ENCODE results near the gene NPEPPS.

The NPEPPS gene

DNA sequence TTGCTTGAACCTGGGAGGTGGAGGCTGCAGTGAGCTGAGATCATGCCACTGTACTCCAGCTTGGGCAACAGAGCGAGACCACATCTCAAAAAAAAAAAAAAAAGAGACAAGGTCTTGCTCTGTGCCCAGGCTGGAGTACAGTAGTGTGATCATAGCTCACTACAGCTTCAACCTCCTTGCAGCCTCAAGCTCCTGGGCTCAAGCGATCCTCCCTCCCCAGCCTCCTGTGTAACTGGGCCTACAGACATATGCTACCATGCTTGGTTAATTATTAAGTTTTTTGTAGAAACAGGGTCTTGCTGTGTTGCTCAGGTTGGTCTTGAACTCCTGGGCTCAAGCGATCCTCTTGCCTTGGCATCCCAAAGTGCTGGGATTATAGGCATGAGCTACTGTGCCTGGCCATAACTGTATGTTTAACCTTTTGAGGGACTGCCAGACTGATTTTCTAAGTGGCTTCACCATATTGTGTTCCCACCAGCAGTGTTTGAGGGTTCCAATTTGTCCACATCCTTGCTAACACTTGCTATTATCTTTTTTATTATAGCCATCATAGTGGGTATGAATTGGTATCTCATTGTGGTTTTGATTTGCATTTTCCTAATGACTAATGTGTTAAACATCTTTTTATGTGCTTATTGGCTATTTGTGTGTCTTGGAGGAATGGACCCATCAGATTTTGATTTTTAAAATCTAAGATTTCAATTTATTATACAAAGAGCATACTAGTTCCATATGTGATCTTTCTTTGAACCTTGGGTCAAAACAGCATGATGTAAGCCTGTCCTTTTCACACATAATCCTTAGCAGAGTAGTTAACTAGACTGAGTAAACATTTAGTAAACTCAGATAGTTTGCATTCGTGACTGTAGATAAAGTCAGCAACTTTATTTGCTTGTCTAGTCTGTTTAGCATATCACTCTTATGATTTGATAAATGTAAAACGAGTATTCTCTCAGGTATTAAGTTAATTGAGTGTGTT lies 80.8 kb downstream of the NPEPPS start:
- ATAC-seq, result no peak
- TF ChIP-seq ZFP30 (CRISPR knock-in tag; IDR thresholded peaks at IDR 0.05) (no peak), ZC3H10 (CRISPR knock-in tag; IDR thresholded peaks at IDR 0.05) (no peak), ARNTL (CRISPR knock-in tag; IDR thresholded peaks at IDR 0.05; ENCODE audit: borderline replicate concordance, low read depth) (no peak), ESRRG (CRISPR knock-in tag; IDR thresholded peaks at IDR 0.05) (no peak), RARB (CRISPR knock-in tag; IDR thresholded peaks at IDR 0.05) (no peak), ISL1 (CRISPR knock-in tag; IDR thresholded peaks at IDR 0.05) (no peak), ZNF565 (CRISPR knock-in tag; conservative IDR thresholded peaks at IDR 0.05; ENCODE audit: low read depth) (no peak), CSDC2 (CRISPR knock-in tag; IDR thresholded peaks at IDR 0.05) (no peak), TCF4 (CRISPR knock-in tag; IDR thresholded peaks at IDR 0.05; ENCODE audit: borderline replicate concordance) (no peak), BACH2 (CRISPR knock-in tag; IDR thresholded peaks at IDR 0.05; ENCODE audit: borderline replicate concordance) (no peak), SNAI2 (CRISPR knock-in tag; IDR thresholded peaks at IDR 0.05) (no peak), ZNF8 (CRISPR knock-in tag; IDR thresholded peaks at IDR 0.05) (no peak)
- TF ChIP-seq, protein P1, sequence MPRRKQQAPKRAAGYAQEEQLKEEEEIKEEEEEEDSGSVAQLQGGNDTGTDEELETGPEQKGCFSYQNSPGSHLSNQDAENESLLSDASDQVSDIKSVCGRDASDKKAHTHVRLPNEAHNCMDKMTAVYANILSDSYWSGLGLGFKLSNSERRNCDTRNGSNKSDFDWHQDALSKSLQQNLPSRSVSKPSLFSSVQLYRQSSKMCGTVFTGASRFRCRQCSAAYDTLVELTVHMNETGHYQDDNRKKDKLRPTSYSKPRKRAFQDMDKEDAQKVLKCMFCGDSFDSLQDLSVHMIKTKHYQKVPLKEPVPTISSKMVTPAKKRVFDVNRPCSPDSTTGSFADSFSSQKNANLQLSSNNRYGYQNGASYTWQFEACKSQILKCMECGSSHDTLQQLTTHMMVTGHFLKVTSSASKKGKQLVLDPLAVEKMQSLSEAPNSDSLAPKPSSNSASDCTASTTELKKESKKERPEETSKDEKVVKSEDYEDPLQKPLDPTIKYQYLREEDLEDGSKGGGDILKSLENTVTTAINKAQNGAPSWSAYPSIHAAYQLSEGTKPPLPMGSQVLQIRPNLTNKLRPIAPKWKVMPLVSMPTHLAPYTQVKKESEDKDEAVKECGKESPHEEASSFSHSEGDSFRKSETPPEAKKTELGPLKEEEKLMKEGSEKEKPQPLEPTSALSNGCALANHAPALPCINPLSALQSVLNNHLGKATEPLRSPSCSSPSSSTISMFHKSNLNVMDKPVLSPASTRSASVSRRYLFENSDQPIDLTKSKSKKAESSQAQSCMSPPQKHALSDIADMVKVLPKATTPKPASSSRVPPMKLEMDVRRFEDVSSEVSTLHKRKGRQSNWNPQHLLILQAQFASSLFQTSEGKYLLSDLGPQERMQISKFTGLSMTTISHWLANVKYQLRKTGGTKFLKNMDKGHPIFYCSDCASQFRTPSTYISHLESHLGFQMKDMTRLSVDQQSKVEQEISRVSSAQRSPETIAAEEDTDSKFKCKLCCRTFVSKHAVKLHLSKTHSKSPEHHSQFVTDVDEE (CRISPR knock-in tag; IDR thresholded peaks at IDR 0.05), result no peak

DNA sequence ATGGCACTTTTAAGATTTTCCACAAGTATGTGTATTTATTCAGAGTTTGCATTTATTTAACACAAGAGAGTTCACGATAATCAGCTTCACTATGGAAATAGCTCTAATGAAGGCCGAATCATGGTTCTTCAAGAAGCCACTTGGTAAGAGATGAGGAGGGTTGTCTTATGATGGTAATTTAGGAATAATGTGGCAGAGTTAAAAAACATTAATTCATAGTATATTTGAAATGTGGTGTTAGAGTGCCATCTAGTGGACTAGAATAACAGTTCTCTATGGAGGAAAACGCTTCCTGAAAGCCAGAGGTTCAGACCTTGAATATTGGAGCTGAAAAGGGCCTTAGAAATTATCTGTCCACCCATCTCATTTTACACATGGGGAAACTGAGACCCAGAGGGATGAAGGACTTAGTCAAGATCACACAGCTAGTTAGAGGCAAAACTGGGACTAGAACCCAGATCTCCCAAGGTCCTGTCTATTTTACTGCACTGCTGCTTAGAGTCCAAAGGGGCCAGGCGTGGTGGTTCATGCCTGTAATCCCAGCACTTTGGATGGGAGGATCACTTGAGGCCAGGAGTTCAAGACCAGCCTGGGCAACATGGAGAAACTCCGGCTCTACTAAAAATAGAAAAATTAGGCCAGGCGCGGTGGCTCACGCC lies 85.0 kb downstream of the NPEPPS start:
- TF ChIP-seq RARB (CRISPR knock-in tag; IDR thresholded peaks at IDR 0.05) (no peak), CREB5 (CRISPR knock-in tag; IDR thresholded peaks at IDR 0.05; ENCODE audit: low read depth) (no peak), ISL1 (CRISPR knock-in tag; IDR thresholded peaks at IDR 0.05) (no peak), BACH2 (CRISPR knock-in tag; IDR thresholded peaks at IDR 0.05; ENCODE audit: borderline replicate concordance) (no peak), ZFP3 (CRISPR knock-in tag; IDR thresholded peaks at IDR 0.05) (no peak), ESRRG (CRISPR knock-in tag; IDR thresholded peaks at IDR 0.05) (no peak), PPARA (CRISPR knock-in tag; IDR thresholded peaks at IDR 0.05; ENCODE audit: borderline replicate concordance) (no peak)
- TF ChIP-seq, protein P2, sequence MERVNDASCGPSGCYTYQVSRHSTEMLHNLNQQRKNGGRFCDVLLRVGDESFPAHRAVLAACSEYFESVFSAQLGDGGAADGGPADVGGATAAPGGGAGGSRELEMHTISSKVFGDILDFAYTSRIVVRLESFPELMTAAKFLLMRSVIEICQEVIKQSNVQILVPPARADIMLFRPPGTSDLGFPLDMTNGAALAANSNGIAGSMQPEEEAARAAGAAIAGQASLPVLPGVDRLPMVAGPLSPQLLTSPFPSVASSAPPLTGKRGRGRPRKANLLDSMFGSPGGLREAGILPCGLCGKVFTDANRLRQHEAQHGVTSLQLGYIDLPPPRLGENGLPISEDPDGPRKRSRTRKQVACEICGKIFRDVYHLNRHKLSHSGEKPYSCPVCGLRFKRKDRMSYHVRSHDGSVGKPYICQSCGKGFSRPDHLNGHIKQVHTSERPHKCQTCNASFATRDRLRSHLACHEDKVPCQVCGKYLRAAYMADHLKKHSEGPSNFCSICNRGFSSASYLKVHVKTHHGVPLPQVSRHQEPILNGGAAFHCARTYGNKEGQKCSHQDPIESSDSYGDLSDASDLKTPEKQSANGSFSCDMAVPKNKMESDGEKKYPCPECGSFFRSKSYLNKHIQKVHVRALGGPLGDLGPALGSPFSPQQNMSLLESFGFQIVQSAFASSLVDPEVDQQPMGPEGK (CRISPR knock-in tag; IDR thresholded peaks at IDR 0.05; ENCODE audit: borderline replicate concordance), result no peak
- TF ChIP-seq, protein P1 (CRISPR knock-in tag; IDR thresholded peaks at IDR 0.05), result no peak
- TF ChIP-seq, protein P3, sequence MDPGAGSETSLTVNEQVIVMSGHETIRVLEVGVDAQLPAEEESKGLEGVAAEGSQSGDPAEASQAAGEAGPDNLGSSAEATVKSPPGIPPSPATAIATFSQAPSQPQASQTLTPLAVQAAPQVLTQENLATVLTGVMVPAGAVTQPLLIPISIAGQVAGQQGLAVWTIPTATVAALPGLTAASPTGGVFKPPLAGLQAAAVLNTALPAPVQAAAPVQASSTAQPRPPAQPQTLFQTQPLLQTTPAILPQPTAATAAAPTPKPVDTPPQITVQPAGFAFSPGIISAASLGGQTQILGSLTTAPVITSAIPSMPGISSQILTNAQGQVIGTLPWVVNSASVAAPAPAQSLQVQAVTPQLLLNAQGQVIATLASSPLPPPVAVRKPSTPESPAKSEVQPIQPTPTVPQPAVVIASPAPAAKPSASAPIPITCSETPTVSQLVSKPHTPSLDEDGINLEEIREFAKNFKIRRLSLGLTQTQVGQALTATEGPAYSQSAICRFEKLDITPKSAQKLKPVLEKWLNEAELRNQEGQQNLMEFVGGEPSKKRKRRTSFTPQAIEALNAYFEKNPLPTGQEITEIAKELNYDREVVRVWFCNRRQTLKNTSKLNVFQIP (CRISPR knock-in tag; IDR thresholded peaks at IDR 0.05; ENCODE audit: borderline replicate concordance, low read depth), result no peak
- peak; percentile 81 for ATAC-seq
